Ovary (tissue), 9 donors: ENCODE measurements around the gene SPDYE6. TPM values are rescaled to one million over a fixed set of nuclear protein-coding genes. Genes with fewer than 3 reads are reported as not detected.

Source experiments
- DNase-seq, 5 donors: peaks; one replicate each; pipeline ENCODE4 v3.0.0-alpha.2; 2019 to 2020
- H3K27ac ChIP-seq, 2 donors: fragments of 200-600 bp; one replicate each; pipeline versions ENCODE4 v1.5.1 to v1.8.0; 2019 to 2022
- H3K27me3 ChIP-seq: fragments of 200-600 bp; one replicate; pipeline ENCODE4 v1.8.0; 2022
- H3K36me3 ChIP-seq: fragments of 200-600 bp; sonication (generic); one replicate; pipeline ENCODE4 v1.5.1; 2019
- H3K4me1 ChIP-seq: one replicate; pipeline ENCODE4 v1.8.1; 2013; ENCODE audit warnings: mild to moderate bottlenecking, moderate library complexity; ENCODE audit not compliant: insufficient read depth
- H3K4me3 ChIP-seq: fragments of 200-600 bp; sonication (generic); one replicate; pipeline ENCODE4 v1.5.1; 2017
- H3K9me3 ChIP-seq, 2 donors: fragments of 200-600 bp in 1 of 2; sonication (generic) in 1 of 2; one replicate each; pipeline versions ENCODE4 v1.5.1 to v1.8.1; 2013 to 2019; ENCODE audit warnings: mild to moderate bottlenecking in 1 of 2, moderate library complexity in 1 of 2
- CTCF ChIP-seq, 3 donors: fragments of 450-650 bp in 2 of 3; fragments of 200-600 bp in 1 of 3; IDR thresholded peaks; one replicate each; pipeline versions ENCODE4 v1.5.1 to v1.8.0; 2016 to 2022; ENCODE audit warnings: antibody characterized with exemption in 3 of 3, mild to moderate bottlenecking in 1 of 3
- EP300 ChIP-seq: sonication (generic); formaldehyde crosslinking; IDR thresholded peaks from one replicate; pipeline ENCODE4 v1.6.1; 2017; ENCODE audit warnings: antibody characterized with exemption
- POLR2A ChIP-seq: fragments of 450-650 bp; IDR thresholded peaks from one replicate; pipeline ENCODE4 v1.6.1; 2017; ENCODE audit warnings: antibody characterized with exemption, mild to moderate bottlenecking, moderate library complexity
- WGBS, 3 donors: extraction: QIAGEN DNeasy Blood & Tissue Kit in 1 of 3; methylation state at CpG; one replicate each; pipeline versions ENCODE4 v1.1.5 to v1.1.7; 2013 to 2017; 5-methylcytosine and 5-hydroxymethylcytosine counted together
- intact Hi-C, 4 donors: fragments of 100-400 bp; cut with DNase I; formaldehyde crosslinking; loops; one replicate each; pipeline versions ENCODE4 v1.11.0 to v1.15.1; 2022 to 2023
- polyA plus RNA-seq, 2 donors: library from polyadenylated mRNA; stranded (reverse); fragments of 200-250 nt in 1 of 2; fragments of 350-450 nt in 1 of 2; fragmentation: Illumina TruSeq in 1 of 2; extraction: RNeasy Lipid Tissue Mini Kit (QIAGEN cat#74804) in 1 of 2; gene quantifications; one replicate each; pipeline ENCODE4 v1.2.3, GENCODE V29; 2013 to 2014
- total RNA-seq, 7 donors: library from RNA; depleted of rRNA in 2 of 7; stranded (reverse); fragments of >200 nt in 2 of 7; fragmentation: NEBNext Ultra II Directional in 3 of 7; extraction: Animal tissue kit (Norgen Biotek cat#: 25700) in 3 of 7; gene quantifications; one replicate each; pipeline versions ENCODE4 v1.1.0 to v1.2.4, GENCODE V29; 2016 to 2023
- donor health status: DM: no; HTN: no; CAD: no; lungs with moderate emphysema.
- donor health status: DM: no; HTN: no; CAD: no.
- donor health status: Bipolar disorder and iron deficiency.
- donor health status: DM: yes; HTN: yes; CAD: no.
- donor health status: DM: no; HTN: no; CAD: no.
- donor health status: DM: yes; HTN: yes; CAD: no.

The SPDYE6 gene
- total and polyA plus RNA-seq, 9 donors = not detected

GRCh38 chr7:102306916-102307677 is 49.1 kb downstream of the SPDYE6 start:
- no peak for DNase-seq
- no peak overlapping the region for H3K27ac ChIP-seq
- TF ChIP-seq CTCF (IDR thresholded peaks at IDR 0.05) = no peak
- no peak for TF ChIP-seq POLR2A
- no peak for TF ChIP-seq EP300
- intact Hi-C loops = no loop called here
- no peaks in the 10 kb centered on the region for H3K36me3 ChIP-seq
- no peaks in the 10 kb centered on the region for H3K4me1 ChIP-seq
- H3K27me3 ChIP-seq = no peaks in the 10 kb centered on the region
- WGBS, 3 donors = 62 to 68% (median 64%) methylated on average over 16 to 17 of the region's 17 CpGs
- H3K9me3 ChIP-seq = no peaks in the 10 kb centered on the region
- H3K4me3 ChIP-seq = no peak overlapping the region

GRCh38 chr7:102305414-102306268 is 50.6 kb downstream of the SPDYE6 start:
- no peak overlapping the region for H3K27ac ChIP-seq
- no peaks in the 10 kb centered on the region for H3K27me3 ChIP-seq
- no peaks in the 10 kb centered on the region for H3K4me1 ChIP-seq
- intact Hi-C loops = no loop called here
- WGBS, 3 donors = 92 to 96% (median 95%) methylated on average over 17 of the region's 17 CpGs
- no peak for TF ChIP-seq CTCF (IDR thresholded peaks at IDR 0.05)
- no peaks in the 10 kb centered on the region for H3K9me3 ChIP-seq
- H3K36me3 ChIP-seq = no peaks in the 10 kb centered on the region
- no peak overlapping the region for H3K4me3 ChIP-seq
- DNase-seq = no peak

- DNase-seq = no peak
- no peak overlapping the region for H3K27ac ChIP-seq
- intact Hi-C loops = no loop called here
- no peak overlapping the region for H3K4me3 ChIP-seq
- H3K36me3 ChIP-seq = no peaks in the 10 kb centered on the region
- no peaks in the 10 kb centered on the region for H3K9me3 ChIP-seq
- no peaks in the 10 kb centered on the region for H3K27me3 ChIP-seq
- no peak for TF ChIP-seq POLR2A
- no peak for TF ChIP-seq EP300
- no peak for TF ChIP-seq CTCF (IDR thresholded peaks at IDR 0.05)
- WGBS, 3 donors = 68 to 79% (median 74%) methylated on average over 11 of the region's 11 CpGs
- no peaks in the 10 kb centered on the region for H3K4me1 ChIP-seq
These were observed 51.6 kb downstream of the SPDYE6 start for GRCh38 chr7:102304668-102305067.

- H3K9me3 ChIP-seq = no peaks in the 10 kb centered on the region
These were observed 52.4 kb downstream of the SPDYE6 start for GRCh38 chr7:102303669-102304422.

More at GRCh38 chr7:102303669-102304422, 52.4 kb downstream of the SPDYE6 start:
- DNase-seq = no peak
- Histone ChIP-seq H3K4me3 (no peak overlapping the region), H3K4me1 (no peaks in the 10 kb centered on the region), H3K27ac (no peak overlapping the region), H3K36me3 (no peaks in the 10 kb centered on the region), H3K27me3 (no peaks in the 10 kb centered on the region)
- WGBS, 3 donors = 81 to 88% (median 83%) methylated on average over 12 to 13 of the region's 13 CpGs
- TF ChIP-seq POLR2A (no peak), EP300 (no peak), CTCF (IDR thresholded peaks at IDR 0.05) (no peak)
- intact Hi-C loops = no loop called here
